GM21526 (cell line): ENCODE data around the gene NAIF1.

Experiments
- ATAC-seq: cut with Tn5 transposase; IDR thresholded peaks from one replicate; pipeline ENCODE4 v1.9.1; 2021; ENCODE audit warnings: moderate library complexity; ENCODE audit not compliant: unreplicated experiment, low FRiP score

NAIF1 gene

DNA sequence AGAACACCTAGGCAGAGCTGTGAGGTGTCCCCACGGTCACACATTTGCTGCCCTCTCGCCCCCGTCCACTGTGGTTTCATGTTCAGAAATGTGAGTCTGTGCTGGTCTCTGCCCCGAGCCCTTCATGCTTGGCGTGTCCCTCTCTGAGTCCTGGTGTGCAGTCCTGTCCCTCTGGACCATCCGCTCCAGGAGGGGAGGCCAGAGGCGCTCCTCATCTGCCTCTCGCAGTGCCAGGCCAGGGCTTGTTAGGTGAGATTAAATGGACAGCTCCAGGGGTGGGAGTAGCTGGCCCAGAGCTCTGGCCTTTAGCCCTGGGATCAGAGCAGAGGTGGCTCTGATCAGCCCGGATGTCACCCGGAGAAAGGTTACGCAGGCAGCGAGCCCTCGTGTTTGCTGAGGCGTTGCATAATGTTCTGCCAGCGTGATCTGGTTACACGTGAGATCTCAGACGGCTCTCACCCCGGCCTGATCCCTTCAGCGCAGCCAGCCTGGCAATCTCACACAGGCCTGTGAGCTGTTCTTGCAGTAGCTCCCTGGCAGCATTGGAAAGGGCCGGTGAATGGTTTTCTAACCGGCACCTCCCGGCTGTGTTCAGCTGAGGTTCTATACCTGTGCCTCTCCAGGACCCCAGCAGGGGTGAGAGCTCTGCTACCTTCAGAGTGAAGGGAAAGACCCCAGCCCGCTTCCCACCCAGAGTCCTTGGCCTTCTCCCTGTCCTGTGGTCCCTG is 35.9 kb upstream of the NAIF1 start:
- no peak for ATAC-seq

DNA sequence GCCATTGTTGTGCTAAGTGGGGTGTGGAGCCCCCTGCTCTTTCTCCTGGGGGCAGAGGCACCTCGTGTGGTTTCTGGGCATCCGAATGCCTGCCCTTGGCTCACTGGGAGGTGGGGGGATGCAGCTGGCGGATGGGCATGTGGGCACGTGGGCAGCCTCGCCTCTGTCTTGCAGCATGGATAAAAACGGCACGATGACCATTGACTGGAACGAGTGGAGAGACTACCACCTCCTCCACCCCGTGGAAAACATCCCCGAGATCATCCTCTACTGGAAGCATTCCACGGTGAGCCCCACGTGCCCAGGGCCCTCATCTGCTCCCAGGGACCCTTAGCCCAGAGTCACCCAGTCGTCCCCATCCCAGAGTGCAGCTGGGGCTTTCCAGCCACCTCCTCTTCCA is 35.1 kb upstream of the NAIF1 start:
- ATAC-seq: no peak

DNA sequence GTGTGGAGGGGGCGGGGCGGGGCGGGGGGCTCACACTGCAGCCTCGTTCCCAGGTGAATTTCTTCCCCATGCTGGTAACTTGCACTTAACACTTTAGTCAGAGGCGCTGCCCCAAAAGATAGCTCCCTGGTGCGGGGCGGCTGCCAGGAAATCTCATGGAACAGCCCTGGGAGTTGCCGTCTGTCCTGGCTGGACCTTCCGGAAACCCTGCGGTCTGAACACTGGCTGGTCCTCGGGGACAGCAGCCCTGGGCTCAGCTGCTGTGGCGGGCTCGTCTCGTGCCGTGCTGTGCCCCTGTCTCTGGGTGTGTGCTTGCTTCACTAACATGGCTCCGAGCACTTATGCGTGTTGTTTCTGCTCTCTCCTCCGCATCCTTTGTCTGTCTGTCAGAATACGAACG is 34.6 kb upstream of the NAIF1 start:
- ATAC-seq: no peak

DNA sequence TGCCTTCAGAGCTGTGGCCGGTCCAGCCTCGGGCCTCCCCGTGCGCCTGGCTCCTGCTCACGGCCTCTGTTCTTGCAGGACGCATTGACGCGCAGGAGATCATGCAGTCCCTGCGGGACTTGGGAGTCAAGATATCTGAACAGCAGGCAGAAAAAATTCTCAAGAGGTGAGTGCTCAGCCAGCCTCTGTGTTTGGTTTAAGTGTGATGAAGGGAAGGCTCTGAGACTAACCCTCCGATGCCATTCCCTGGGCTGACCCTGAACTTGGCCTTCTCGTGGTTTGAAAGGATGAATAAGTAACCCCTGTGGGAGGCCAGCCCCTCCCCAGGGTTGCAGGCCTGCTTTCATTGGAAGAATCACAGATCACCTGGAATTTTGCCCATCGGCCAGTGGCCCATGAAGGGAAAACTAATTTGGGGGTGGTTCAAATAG is 34.1 kb upstream of the NAIF1 start:
- ATAC-seq: no peak

DNA sequence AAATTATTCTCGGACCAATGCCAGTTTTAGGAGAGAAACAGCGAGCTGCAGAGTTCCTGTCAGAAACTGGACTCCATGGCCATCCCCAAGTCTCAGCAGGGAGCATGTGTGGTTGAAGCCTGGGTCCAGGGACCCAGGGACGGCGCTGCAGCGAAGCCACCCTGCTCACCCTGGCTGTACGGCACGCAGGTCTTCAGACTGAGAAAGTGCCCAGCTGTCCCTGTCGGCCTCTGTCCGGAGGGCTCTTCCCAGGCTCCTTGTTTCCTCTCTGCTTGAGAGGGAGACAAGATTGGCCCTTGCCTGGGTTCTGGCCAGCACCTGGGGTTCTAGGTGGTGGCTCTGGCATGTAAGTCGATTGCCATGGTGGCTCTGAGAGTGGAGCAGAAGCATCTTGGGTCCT is 33.5 kb upstream of the NAIF1 start:
- no peak for ATAC-seq

DNA sequence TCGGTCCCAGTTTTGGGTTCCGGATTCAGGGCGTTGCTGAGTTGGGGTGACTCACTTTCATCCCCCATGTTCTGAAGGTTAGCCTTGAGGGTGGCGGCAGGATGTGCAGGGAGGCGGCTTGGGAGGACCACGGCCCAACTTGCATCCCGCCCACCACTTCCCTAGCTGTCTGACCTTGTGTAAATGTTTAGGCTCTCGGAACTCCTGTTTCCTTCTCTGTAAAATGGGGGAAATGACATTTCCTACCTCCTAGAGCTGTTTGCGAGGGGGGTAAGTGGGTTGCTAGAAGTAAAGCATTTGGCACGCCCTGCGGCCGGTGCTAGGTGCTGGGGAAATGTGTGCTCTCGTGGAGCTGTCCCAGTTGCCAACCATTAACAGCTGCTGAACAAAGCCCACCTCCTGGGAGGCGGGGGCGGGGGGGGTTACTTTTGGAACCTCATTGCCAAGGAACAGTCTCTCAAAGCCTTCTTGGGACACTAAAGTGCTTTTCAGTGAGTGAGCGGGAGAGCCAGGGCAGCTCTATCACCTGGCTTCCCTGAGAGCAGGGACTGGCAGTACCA is 32.9 kb upstream of the NAIF1 start:
- ATAC-seq: no peak

DNA sequence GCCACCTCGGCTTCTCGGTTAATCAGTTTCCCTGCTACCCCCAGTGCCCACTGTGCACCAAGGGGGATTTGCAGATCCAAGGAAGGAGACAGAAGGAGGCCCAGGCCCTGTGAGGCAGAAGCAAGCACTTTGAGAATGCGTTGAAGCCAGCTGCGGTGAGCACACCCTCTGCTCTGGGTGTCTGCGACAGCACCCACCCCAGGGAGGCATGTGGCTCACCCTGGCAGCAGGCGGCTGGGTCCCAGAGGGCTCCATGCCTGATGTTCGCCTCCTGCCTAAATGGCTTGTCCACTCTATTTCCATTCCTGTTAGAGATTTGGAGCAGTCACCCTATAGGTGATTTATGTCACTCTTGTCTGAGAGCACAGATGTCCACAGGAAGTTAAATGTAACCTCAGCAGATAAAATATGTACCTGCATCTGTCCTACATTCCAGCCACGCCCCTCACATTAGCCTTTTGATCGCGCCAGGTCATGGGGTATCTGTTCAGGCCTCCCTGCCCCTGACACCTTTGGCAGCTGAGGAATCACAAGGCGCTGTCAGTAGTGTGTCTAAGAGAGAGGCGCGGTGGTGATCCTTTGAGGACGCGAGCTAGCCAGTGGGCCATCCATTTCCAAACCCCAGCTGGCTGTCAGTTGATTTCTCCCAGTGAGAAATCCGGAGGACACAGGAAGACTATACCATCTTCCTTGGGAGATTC is 32.3 kb upstream of the NAIF1 start:
- no peak for ATAC-seq

DNA sequence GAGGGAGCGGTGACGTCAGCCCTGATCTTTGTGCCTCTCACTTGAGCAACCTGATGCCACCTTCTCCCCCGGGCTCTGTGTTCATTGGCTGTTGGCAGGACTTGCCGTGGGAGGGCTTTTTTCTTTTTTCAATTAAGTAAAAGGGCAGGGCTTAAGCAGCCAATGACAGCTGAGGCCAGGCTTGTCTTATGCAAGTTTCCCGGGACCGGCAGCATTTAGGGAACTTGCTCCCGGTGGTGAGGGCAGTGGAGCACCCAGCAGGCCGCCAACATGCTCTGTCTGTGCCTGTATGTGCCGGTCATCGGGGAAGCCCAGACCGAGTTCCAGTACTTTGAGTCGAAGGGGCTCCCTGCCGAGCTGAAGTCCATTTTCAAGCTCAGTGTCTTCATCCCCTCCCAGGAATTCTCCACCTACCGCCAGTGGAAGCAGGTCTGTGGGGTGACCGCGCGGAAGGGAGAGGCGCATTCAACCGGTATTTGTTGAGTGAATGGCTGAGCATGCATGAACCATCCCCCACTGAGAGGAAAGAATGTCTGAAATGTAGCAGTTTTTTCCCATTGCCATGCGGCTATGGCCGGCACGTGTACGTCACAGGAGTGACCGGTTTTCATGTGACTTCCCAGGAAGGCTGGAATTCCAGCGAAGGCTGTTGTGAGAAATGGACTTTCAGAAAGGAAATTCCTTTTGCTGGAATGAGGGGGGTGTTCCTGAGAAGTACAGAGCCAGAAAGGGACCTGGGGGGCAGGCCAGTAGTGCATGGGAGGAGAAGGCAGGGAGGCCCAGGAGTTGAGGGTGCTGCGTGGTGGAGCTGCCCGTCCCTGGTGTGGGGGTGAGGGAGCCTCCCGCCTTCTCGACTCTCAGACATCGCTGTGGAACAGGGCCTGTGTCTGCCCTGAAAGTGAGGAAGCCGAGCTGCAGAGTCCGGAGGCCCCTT is 31.4 kb upstream of the NAIF1 start:
- no peak for ATAC-seq

DNA sequence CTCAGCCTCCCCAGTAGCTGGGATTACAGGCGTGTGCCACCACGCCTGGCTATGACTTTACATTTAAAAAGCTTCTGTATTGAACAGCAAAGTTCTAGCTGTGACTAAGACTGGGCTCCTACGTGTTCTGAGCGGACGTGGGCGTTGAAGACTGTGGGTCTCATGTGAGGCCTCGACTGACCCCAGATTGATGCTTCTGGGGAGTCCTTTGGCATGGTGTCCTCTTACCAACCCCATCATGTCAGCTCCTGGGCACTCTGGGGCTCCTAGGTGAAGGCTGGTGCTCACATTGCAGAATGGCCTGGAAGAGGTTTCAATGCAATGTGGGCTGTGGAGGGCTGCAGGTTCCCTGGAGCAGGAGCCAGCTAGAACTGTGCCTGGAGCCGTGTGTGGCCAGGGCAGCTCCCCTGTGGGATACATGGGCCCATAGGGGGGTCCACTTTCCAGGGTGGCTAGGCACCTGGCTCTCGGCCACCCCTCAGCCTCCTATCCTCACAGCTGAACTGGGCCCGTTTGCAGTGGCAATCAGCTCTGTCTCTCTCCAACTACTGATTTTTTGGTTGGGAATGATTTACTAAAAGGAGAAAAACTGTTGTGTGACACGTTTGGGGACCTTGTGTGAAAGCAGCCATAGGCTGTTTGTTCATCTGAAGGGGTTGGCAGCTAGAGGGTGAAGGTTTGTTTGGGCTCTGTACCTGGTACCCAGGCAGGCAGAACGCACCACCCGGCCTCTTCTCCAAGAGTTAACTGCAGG is 30.6 kb upstream of the NAIF1 start:
- ATAC-seq: no peak

DNA sequence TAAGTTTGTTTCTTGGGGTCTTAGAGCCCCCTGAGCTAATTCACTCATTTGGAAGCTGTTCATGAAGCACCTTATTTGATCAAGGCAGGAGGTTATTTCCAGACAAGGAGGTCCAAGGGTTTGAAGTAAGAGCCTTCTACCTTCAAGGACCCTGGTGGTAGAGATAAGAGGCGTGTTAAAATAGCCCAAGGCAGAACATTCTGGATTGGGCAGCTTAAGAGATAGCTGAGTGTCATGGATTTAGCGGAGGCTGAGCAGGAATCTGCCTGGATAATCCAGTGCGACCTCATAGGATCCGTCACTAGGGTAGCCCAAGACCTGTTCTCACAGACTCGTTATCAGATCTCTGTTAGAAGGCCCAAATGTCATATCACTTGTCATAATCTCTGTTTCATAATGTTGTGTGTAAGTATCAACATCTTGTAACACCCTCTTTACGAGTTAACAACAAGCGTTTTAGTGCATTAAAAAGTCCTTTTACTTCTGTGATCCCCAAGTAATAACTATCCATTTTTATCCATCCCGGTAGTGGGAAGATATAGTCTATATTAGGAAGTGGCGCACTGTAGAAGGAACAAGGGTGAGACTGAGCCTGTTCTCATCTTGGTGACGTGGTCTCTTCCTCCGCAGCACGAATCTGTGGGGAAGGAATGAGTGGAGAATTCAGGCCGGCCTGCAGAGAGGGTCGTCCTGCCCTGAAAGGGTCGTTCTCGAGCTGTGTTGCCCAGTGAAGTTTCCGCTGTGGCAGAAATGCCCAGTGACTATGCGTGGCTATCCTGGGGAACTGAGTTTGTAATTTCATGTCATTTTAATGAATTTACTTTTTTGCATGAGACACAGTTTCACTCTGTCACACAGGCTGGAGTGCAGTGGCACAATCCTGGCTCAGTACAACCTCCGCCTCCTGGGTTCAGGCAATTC is 29.8 kb upstream of the NAIF1 start:
- ATAC-seq: no peak

DNA sequence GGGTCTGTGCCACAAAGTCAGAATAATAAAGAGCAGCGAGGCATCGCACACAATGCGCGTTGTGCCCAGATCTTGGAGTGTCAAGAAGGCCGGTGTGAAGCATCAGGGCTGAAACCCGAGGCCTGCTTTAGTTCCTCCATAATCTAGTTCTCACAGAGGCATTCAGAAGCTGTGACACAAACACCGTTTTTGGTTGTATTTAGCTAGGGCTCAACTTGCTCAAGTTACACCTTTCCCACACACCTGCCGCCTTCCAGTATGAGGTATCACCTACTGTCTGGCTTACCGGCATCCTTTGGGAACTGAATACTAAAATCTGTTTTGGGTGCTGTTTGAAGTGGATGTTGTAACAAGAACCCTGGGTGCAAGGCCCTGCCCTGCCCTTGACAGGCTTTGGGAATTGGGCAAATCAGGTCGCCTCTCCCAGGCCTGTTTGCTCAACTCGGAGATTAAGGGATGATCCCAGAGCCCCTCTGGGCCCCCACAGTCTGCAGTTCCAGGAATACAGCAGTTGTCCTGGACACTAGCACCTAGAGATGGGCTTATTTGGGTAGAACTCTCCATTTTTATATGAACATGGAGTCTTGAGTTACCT is 27.9 kb upstream of the NAIF1 start:
- ATAC-seq: no peak

DNA sequence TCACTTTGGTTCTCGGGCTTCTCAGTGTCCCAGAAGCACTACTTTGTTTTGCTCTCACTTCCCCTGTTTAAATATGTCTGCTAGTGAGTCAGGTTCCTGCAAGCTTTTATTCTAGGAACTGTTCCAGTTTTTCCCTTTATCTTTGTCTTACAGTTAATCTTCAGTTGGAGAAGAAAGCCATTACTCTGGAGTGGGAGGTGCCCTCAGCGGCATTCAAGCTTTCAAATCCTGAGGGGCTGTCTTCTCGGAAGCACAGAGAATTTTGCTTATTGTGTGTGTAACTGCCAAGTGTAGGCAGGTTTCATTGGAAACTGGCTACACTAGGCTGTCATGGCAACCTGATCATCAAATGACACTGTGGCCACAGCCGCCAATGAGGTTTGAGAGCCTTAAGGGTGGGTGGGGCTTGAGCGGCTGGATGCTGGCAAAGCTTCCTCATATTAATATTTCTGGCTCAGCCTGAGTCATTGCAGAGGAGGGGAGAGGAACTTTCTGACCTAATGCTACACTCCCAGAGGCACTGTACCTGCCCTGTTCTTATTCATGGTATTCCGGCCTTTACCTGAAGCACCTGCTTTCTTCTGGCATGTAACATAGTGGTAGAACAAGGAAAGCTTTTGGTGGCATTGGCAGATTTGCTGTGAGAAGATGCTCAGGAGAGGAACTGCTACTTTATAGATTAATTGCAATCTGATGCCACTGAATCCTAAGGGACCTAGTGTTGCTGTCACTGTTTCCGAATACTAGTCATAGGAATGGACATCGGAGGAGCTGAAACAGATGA is 27.2 kb upstream of the NAIF1 start:
- ATAC-seq: peak; percentile 83

DNA sequence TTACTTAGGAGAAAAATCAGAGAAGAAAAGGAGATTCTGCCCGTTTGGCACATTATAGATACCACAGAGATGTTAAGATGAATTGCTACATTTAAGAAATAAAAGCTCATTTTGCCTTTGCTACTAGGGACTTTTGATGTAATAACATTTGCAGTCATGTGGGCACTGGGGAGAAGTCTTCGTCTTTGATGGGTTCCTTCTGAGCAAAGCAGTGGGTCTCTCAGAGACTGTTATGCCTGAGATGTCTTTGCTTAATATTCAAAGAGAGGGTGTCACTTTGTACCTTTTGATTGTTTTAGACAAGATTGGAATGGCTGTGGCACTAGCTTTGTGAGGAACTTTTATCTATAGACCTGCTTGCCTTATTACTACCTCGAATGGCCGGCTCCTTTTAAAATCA is 25.9 kb upstream of the NAIF1 start:
- no peak for ATAC-seq

DNA sequence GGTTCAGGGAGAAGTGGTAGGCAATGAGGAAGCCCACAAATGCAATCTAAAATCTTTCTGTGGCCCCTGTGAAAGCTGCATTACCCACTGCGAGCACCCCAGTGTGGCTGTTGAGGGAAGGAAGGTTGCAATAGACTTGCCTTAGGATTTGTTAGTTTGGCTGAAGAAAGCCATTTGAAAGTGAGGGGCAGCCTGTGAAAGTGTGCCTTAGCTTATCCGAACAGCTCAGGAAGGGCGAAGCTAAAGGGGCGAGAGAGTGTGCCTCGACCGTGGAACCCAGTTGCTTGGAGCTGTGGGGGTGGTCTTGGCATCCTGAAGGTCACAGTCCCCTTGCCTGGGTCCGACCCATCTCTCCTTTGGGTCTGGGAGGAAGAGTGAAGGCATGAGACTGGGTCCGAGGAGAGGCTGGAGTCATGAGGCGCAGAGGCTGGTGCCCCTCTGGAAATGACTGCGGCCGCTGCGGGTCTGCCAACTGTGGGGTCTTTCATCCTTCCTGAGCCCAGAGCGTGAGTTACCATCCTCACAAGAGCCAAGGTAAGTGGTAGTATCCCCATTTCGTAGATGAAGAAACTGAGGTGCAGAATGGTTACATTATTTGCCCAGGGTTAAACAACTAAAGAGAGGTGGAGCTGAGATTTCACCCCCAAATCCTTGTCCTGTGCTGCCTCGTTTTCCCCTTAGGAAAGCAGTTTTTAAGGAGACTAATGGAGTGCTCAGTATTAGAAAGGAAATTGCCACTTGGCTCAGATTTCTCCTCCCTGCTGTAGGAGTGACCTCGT is 25.3 kb upstream of the NAIF1 start:
- no peak for ATAC-seq

DNA sequence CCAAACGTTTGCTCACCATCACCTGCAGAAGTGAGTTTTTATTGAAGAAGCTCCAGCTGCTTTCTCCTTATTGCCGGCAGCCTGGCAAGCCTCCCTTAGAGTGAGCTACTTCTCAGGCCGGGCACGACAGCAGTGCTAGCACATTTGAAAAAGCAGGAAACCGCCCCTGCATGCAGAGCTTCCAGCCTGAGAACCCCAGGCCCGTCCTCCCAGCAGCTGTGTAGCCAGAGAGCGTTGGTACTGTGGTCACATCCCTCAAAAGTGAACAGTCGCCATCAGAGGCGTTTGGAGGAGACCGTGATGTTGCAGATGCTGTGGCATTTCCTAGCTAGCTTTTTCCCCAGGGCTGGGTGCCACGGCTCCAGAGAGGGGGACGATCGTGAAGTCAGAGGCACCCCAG is 24.5 kb upstream of the NAIF1 start:
- ATAC-seq: no peak

DNA sequence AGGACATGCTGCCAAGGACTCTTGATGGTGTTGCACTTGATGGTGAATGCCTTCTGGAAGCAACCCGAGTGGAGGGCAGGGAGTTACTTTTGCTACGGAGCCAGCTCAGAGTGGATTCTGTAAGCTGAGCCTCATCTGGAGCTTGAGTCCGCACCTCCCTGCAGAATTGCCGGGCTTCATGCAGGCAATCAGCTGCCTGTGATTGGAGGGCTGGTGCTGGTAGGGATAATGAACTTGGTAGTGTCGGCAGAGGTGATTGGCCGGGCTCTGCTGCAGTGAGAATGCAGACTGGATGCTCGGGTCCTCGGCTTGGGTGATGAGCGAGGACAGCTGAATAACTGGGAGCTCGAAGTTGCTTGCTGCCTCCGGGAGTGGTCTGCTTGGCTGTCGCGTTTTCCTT is 24.0 kb upstream of the NAIF1 start:
- no peak for ATAC-seq

DNA sequence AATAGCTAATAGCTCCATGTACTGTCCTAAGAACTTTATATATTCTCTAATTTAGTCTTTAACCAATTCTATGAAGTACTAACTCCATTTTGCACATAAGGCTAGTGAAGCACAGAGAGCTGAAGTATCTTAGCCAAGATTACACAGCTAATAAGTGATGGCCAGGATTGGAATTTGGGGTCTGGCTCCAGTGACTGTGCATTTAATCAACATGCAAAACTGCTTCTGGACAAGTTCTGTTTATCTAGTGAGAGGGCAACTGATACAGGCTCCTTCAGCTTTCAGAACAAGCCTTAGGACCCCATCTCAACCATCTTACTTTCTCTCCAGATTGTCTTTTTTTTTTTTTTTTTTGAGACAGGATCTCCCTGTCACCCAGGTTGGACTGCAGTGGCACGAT is 22.2 kb upstream of the NAIF1 start:
- ATAC-seq: no peak
